GM12878 (cell line): ENCODE data around the gene IL5.

Experiments
- CBX3 ChIP-seq: fragments of 200-600 bp; sonication (generic); IDR thresholded peaks from 2 replicates; pipeline ENCODE4 v1.6.1; 2016; ENCODE audit warnings: low read depth, borderline replicate concordance
- CTCF ChIP-seq, 3 experiments: IDR thresholded peaks in 2 of 3; conservative IDR thresholded peaks in 1 of 3; 2 replicates each; pipeline ENCODE4 v1.5.1; 2011; ENCODE audit warnings: low read depth in 3 of 3, low read length in 3 of 3, mild to moderate bottlenecking in 3 of 3, control low read depth in 2 of 3, moderate library complexity in 2 of 3, inconsistent platforms in 1 of 3, mixed read lengths in 1 of 3; ENCODE audit not compliant: control insufficient read depth in 2 of 3, insufficient read depth in 1 of 3; ENCODE audit errors: extremely low read depth in 1 of 3
- EZH2 ChIP-seq: IDR thresholded peaks from 2 replicates; pipeline ENCODE4 v1.6.1; 2012; ENCODE audit warnings: low read depth, mild to moderate bottlenecking, control low read depth, inconsistent platforms, low read length, borderline replicate concordance; ENCODE audit not compliant: control insufficient read depth
- HCFC1 ChIP-seq: fragments of 150-350 bp; IDR thresholded peaks from 2 replicates; pipeline ENCODE4 v1.6.1; 2014; ENCODE audit warnings: low read length
- MEF2A ChIP-seq: IDR thresholded peaks from 2 replicates; pipeline ENCODE4 v1.6.1; 2011; ENCODE audit warnings: low read depth, mild to moderate bottlenecking, low read length, moderate library complexity; ENCODE audit not compliant: insufficient read depth
- NFYB ChIP-seq: IDR thresholded peaks from 2 replicates; pipeline ENCODE4 v1.6.1; 2011; ENCODE audit warnings: low read depth, mild to moderate bottlenecking, low read length, improper control_type of control experiment, moderate library complexity; ENCODE audit not compliant: insufficient read depth
- PBX3 ChIP-seq: IDR thresholded peaks from 2 replicates; pipeline ENCODE4 v1.6.1; 2011; ENCODE audit warnings: mild to moderate bottlenecking, low read depth, low read length, moderate library complexity; ENCODE audit not compliant: insufficient replicate concordance
- POLR2A ChIP-seq: IDR thresholded peaks from 2 replicates; pipeline ENCODE4 v1.6.1; 2011; ENCODE audit warnings: low read depth, mild to moderate bottlenecking, low read length
- RAD21 ChIP-seq: IDR thresholded peaks from 2 replicates; pipeline ENCODE4 v1.6.1; 2011; ENCODE audit warnings: mild to moderate bottlenecking, low read depth, low read length, moderate library complexity; ENCODE audit not compliant: insufficient read depth
- RAD51 ChIP-seq: fragments of 450-650 bp; IDR thresholded peaks from 2 replicates; pipeline ENCODE4 v1.6.1; 2016; ENCODE audit warnings: moderate library complexity, mild to moderate bottlenecking, inconsistent platforms
- RCOR1 ChIP-seq: conservative IDR thresholded peaks from 2 replicates; pipeline ENCODE4 v1.6.1; 2012; ENCODE audit warnings: low read depth, low read length, improper control_type of control experiment
- TAF1 ChIP-seq: IDR thresholded peaks from 2 replicates; pipeline ENCODE4 v1.6.1; 2011; ENCODE audit warnings: mild to moderate bottlenecking, low read depth, low read length, borderline replicate concordance
- TCF12 ChIP-seq: IDR thresholded peaks from 2 replicates; pipeline ENCODE4 v1.6.1; 2011; ENCODE audit warnings: low read depth, mild to moderate bottlenecking, low read length

GRCh38 chr5:132543472-132544201, at the start of gene IL5:
- TF ChIP-seq TCF12 = no peak
- no peak for TF ChIP-seq CTCF (IDR thresholded peaks at IDR 0.05 in 2 of 3, conservative IDR thresholded peaks at IDR 0.05 in 1 of 3; ENCODE audit: control insufficient read depth in 2 of 3, extremely low read depth in 1 of 3, insufficient read depth in 1 of 3, low read depth in 3 of 3, low read length in 3 of 3)
- no peak for TF ChIP-seq PBX3
- no peak for TF ChIP-seq RAD21
- no peak for TF ChIP-seq POLR2A
- TF ChIP-seq MEF2A = no peak
- TF ChIP-seq HCFC1 = no peak
- no peak for TF ChIP-seq EZH2
- no peak for TF ChIP-seq RCOR1
- no peak for TF ChIP-seq NFYB
- TF ChIP-seq TAF1 = no peak
- TF ChIP-seq RAD51 = no peak
- no peak for TF ChIP-seq CBX3
